SJSA1 (cell line): ENCODE data around the gene VENTX. TPM values are rescaled to one million over a fixed set of nuclear protein-coding genes. Genes with fewer than 3 reads are reported as not detected.
"Not testable (repeated sequence)": the region's sequence is repeated elsewhere in the genome, so short reads cannot be mapped to it uniquely, and the experiment has no call there.

Source experiments
- DNase-seq, 2 experiments: peaks; one replicate each; pipeline ENCODE4 v3.0.0-alpha.2; 2015 to 2020; ENCODE audit warnings: low spot score in 2 of 2, low read depth in 1 of 2
- H3K27ac ChIP-seq: fragments of 250-450 bp; sonication (Bioruptor Pico); 2 replicates; pipeline ENCODE4 v1.5.1; 2020; ENCODE audit warnings: mild to moderate bottlenecking, moderate library complexity
- H3K27me3 ChIP-seq: fragments of 250-450 bp; sonication (Bioruptor Pico); replicated peaks from 2 replicates; pipeline ENCODE4 v1.5.1; 2020; ENCODE audit warnings: mild to moderate bottlenecking, moderate library complexity
- H3K36me3 ChIP-seq: fragments of 250-450 bp; sonication (Bioruptor Pico); 2 replicates; pipeline ENCODE4 v1.5.1; 2020; ENCODE audit warnings: mild to moderate bottlenecking
- H3K4me1 ChIP-seq: fragments of 250-450 bp; sonication (Bioruptor Pico); replicated peaks from 2 replicates; pipeline ENCODE4 v1.6.1; 2021; ENCODE audit warnings: mild to moderate bottlenecking
- H3K4me3 ChIP-seq: fragments of 250-450 bp; sonication (Bioruptor Pico); 2 replicates; pipeline ENCODE4 v1.5.1; 2020; ENCODE audit warnings: mild to moderate bottlenecking
- H3K9me3 ChIP-seq: fragments of 250-450 bp; sonication (Bioruptor Pico); replicated peaks from 2 replicates; pipeline ENCODE4 v1.5.1; 2020; ENCODE audit warnings: mild to moderate bottlenecking
- total RNA-seq: library from RNA; depleted of rRNA; stranded (reverse); fragments of >200 nt; shearing (Covaris generic); gene quantifications from 2 replicates; pipeline ENCODE4 v1.2.3, GENCODE V29; 2014

VENTX gene
- total RNA-seq, 1 experiment from 2014 or later = not detected

DNA sequence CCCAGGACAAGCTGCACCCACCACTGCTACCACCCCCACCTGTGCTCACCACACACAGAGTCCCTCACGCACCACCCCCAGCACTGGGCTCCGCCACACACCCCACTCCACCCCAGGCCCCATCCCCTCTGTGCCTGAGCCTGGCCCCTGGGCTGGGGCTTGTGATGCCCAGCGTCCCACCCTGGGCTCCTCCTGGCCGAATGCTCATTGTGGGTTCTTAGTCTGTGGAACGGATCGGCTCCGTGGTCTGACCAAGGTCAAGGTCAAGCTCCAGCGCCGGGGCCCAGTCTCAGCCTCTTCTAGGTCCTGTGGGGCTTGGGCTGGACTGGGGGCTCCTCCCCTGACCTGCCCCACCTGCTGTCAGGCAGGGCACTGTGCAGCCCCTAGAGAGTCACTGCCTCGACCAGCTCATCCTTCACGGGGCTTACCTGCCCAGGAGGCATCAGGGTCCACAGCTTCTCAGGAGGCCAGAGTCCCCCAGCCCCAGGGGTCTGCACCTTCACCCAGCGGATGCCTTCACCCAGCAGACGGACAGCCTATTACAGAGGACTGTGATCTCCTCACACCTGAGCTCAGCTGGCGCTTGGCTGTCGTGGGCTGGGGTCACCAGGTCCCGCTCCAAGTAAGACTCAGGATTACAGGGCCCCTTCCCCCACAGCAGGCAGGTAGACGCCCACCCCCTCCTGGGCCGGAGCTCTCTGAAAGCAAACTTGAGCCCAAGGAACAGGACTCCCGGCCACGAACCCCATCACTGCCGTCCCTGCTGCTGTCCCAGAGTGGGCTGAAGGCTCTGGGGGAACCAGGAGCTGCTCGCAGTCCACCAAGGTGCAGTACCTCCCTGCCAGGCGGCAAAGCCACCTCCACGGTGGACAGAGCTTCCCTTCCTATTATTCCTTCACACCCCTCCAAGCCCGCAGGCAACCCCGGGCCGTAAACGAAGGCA lies 22.9 kb upstream of the VENTX start:
- Histone ChIP-seq H3K27me3 (no peaks in the 10 kb centered on the region; the same call in 1 of the 2 replicates), H3K36me3 (no peaks in the 10 kb centered on the region), H3K27ac (no peak overlapping the region), H3K4me3 (no peak overlapping the region), H3K9me3 (no peaks in the 10 kb centered on the region), H3K4me1 (no peaks in the 10 kb centered on the region)
- no peak for DNase-seq

DNA sequence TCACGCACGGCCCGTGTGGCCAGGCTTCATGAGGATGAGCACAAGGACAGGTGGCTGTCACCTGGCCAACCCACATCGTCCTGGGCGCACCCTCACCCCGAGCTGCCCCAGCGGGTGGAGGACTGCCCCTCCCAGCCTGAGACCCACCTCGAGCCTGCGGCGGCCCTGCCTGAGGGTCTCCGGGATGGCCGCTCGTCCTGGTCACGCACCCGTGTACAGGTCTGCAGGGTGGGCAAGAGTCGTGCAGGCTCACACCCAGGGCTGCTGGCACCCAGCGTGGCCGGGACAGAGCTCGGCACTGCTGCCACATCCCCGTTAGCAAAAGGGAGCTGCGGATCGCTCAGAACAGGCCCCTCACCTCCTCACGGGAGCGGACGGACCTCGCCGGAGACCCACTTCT lies 22.1 kb upstream of the VENTX start:
- no peaks in the 10 kb centered on the region for H3K9me3 ChIP-seq
- H3K27ac ChIP-seq = no peak overlapping the region

DNA sequence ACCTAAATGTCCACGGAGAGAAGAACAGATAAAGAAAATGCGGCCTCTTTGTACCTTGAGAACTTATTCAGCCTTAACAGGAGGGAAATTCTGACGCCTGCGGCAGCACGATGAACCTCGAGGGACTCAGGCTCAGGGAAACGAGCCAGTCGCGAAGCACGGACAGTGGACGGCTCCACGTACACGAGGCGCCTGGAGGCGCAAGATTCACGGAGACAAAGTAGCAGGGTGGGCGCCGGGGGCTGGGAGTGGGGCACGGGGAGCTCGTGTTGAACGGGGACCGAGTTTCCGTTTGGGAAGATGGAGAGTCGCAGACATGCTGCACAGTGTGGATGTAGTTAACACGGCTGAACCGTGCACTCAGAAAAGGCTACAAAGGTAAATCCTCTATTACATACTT lies 20.9 kb upstream of the VENTX start:
- no peak overlapping the region for H3K27ac ChIP-seq
- H3K4me1 ChIP-seq = no peaks in the 10 kb centered on the region
- H3K27me3 ChIP-seq = no peaks in the 10 kb centered on the region; the same call in 1 of the 2 replicates
- H3K9me3 ChIP-seq = no peaks in the 10 kb centered on the region
- DNase-seq = no peak
- no peaks in the 10 kb centered on the region for H3K36me3 ChIP-seq
- H3K4me3 ChIP-seq = no peak overlapping the region

More for the DNA sequence above, 22.1 kb upstream of the VENTX start:
- no peaks in the 10 kb centered on the region for H3K4me1 ChIP-seq
- H3K4me3 ChIP-seq = no peak overlapping the region
- H3K27me3 ChIP-seq = no peaks in the 10 kb centered on the region; the same call in 1 of the 2 replicates
- DNase-seq = no peak
- no peaks in the 10 kb centered on the region for H3K36me3 ChIP-seq

DNA sequence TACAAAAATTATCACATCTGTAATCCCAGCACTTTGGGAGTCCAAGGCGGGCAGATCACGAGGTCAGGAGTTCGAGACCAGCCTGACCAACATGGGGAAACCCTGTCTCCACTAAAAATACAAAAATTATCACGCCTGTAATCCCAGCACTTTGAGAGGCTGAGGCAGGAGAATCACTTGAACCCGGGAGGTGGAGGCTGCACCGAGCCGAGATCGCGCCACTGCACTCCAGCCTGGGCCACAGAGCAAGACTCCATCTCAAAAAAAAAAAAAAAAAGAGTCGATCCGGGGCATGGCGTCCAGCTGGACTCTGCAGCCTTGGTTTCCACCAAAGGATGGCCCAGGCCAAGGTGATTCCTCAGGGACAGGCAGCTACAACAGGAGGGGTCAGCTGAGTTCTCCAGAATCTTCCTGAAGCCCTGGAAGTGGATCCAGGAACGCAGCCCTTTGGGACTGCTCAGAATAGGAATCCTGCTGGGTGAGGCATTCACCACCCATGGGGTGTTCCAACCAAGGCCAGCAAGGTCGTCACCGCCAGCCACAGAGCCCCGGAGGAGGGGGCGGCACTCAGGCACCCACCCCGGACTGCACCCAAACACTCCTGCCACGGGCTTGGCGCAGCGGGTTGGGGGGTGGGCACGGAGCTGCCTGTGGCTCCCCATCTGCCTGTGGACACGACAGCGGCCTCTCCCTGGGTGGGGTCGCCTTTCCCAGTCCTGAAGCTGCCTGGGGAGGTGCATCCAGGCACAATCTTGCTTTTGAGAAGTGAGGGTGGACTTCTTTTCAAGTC lies 19.7 kb upstream of the VENTX start:
- no peak overlapping the region for H3K27ac ChIP-seq
- no peak for DNase-seq
- H3K4me1 ChIP-seq = no peaks in the 10 kb centered on the region
- H3K36me3 ChIP-seq = no peaks in the 10 kb centered on the region
- H3K9me3 ChIP-seq = no peaks in the 10 kb centered on the region
- H3K4me3 ChIP-seq = no peak overlapping the region
- no peaks in the 10 kb centered on the region for H3K27me3 ChIP-seq

DNA sequence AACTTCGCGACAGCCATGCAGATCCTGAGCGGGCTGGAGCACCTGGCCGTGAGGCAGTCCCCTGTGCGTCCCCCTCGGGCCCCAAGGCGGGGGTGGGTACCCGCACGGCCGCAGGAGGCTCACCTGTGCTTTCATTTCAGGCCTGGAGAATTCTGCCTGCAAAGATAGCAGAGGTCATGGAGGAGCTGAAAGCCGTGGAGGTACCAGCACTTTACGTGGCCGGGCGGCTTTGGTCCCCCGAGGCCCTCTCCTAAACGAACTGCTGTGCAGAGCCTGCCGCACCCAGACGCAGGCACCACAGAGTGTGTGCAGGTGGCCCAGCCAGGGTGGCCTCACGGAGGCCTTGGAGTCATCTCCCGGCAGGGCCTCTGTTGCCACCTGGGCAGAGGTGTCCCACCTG lies 18.8 kb upstream of the VENTX start:
- H3K4me1 ChIP-seq = no peaks in the 10 kb centered on the region
- no peaks in the 10 kb centered on the region for H3K36me3 ChIP-seq
- no peaks in the 10 kb centered on the region for H3K27me3 ChIP-seq
- no peak overlapping the region for H3K4me3 ChIP-seq
- H3K9me3 ChIP-seq = no peaks in the 10 kb centered on the region
- no peak for DNase-seq
- H3K27ac ChIP-seq = no peak overlapping the region

DNA sequence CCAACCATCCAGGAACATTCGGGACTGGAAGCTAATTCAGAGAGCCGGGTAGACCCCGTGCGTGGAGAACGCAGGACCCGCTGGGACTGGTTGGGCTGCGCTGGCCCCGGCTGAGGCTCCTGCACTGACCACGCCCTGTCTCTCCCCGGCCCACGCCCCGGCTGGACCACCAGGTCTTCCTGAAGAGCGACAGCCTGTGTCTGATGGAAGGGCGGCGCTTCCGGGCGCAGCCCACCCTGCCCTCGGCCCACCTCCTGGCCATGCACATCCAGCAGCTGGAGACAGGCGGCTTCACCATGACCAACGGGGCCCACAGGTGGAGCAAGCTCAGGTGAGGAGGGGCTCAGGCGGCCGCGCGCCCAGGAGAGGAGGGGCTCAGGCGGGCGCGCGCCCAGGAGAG lies 17.9 kb upstream of the VENTX start:
- H3K4me3 ChIP-seq = no peak overlapping the region
- H3K27me3 ChIP-seq = no peaks in the 10 kb centered on the region
- no peaks in the 10 kb centered on the region for H3K9me3 ChIP-seq
- DNase-seq = no peak
- H3K27ac ChIP-seq = no peak overlapping the region
- H3K4me1 ChIP-seq = no peaks in the 10 kb centered on the region
- no peaks in the 10 kb centered on the region for H3K36me3 ChIP-seq

DNA sequence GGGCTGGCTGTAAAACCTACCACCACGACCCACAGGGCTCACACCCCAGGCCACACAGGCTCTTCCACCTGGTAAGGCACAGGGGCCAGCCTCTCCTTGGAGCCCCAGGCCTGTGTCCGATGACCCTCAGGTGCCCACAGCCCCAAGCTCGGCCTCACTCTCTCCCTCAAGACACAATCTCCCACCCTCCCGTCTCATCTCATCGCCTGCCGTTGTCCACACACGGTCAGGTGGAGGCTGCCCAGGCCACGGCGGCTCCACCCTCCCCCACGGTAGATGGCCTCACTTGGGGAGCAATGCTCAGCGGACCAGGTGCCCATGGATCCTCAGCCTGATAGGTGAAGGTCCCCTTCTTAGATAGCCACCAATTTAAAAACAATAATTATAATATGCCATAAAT lies 16.3 kb upstream of the VENTX start:
- H3K36me3 ChIP-seq = no peaks in the 10 kb centered on the region
- DNase-seq = no peak
- 0 out of 2 replicates have a peak, but pooled peaks cover 1% of the 10 kb centered on the region for H3K27me3 ChIP-seq
- H3K4me1 ChIP-seq = no peaks in the 10 kb centered on the region
- no peak overlapping the region for H3K27ac ChIP-seq
- no peak overlapping the region for H3K4me3 ChIP-seq
- H3K9me3 ChIP-seq = no peaks in the 10 kb centered on the region

DNA sequence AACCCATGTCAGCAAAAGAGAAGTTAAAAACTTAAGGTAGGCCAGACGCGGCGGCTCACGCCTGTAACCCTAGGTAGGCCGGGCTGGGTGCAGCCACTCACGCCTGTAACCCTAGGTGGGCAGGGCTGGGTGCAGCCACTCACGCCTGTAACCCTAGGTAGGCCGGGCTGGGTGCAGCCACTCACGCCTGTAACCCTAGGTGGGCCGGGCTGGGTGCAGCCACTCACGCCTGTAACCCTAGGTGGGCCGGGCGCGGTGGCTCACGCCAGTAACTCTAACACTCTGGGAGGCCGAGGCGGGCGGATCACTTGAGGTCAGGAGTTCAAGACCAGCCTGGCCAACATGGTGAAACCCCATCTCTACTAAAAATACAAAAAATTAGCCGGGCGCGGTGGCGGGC lies 15.9 kb upstream of the VENTX start:
- not testable (repeated sequence) for H3K36me3 ChIP-seq, H3K4me1 ChIP-seq, H3K9me3 ChIP-seq, DNase-seq, H3K27me3 ChIP-seq, H3K27ac ChIP-seq, H3K4me3 ChIP-seq

DNA sequence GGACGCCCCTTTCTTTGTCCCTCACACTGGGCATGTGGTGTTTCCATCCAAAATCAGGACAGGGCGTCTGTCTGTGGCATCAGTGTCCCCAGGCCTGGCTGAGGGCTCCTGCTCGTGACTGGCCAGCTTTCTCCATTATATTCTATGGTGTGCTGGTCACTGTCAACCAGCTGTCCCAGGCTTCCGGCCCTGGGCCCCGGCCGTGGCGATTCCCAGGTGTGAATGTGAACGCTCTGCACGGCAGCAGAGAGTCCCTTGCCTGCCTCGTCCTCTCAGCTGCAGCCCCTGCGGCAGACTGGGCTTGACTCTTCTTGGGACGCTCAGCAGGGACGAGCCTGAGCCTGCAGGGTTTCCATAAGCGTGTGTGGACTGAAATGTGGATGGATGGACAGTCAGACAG lies 13.6 kb upstream of the VENTX start:
- Histone ChIP-seq H3K27ac (no peak overlapping the region), H3K4me3 (no peak overlapping the region), H3K27me3 (peaks cover 10% of the 10 kb centered on the region), H3K4me1 (no peaks in the 10 kb centered on the region), H3K36me3 (no peaks in the 10 kb centered on the region), H3K9me3 (no peaks in the 10 kb centered on the region)
- no peak for DNase-seq

DNA sequence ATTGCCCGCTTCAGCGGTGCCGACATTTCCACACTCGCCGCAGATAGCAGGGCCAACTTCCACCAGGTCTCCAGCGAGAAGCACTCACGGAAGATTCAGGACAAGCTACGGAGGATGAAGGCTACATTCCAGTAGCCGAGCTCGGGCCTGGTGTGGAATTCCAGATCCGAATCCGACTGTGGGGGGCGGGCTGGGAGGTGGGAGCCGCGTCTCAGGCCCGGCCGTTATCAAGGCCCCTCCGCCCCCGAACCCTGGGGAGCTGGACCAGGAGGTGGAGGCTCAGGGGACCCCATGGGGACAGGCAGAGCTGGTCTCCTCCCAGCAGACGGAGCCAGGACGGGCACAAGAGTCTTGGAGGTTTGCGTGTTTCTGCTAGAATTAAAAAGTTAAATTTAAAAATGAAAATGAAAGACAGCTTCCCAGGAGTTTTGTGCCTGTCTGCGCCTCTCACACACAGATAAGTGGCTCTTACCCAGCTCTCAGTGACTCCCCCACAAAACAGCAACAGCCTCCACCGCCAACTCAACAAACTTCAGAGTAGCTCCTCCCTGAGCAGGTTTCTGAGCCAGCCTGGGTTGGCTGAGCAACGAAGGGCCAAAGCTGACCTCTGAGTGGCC lies 12.8 kb upstream of the VENTX start:
- Histone ChIP-seq H3K4me1 (no peaks in the 10 kb centered on the region), H3K9me3 (no peaks in the 10 kb centered on the region), H3K27me3 (peaks cover 14% of the 10 kb centered on the region), H3K36me3 (no peaks in the 10 kb centered on the region), H3K27ac (no peak overlapping the region), H3K4me3 (no peak overlapping the region)
- DNase-seq = no peak

DNA sequence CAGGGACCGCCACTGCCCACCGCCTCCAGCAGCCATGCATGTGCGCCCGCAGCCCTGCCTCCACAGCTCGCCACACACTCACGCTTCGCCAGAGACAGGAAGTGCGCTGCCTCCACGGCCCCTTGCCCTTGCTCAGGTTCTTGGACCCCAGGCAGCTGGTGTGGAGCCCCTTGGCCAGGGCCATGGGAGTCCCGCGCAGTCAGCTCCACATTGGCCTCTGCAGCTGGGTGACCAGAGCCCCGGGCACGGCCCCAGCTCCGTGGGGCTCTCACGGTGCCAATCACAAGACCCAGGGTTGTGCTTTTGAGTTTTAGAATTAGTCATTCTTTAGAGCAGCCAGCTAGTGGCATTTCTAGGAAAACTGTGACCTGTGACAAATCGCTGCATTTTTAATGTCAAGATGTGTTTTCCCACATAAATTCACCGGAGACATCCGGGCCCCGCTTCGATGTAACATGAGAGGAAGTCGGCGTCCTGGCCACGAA lies 11.9 kb upstream of the VENTX start:
- Histone ChIP-seq H3K9me3 (no peaks in the 10 kb centered on the region), H3K4me3 (no peak overlapping the region), H3K4me1 (no peaks in the 10 kb centered on the region), H3K27me3 (peaks cover 19% of the 10 kb centered on the region), H3K27ac (no peak overlapping the region), H3K36me3 (no peaks in the 10 kb centered on the region)
- no peak for DNase-seq

DNA sequence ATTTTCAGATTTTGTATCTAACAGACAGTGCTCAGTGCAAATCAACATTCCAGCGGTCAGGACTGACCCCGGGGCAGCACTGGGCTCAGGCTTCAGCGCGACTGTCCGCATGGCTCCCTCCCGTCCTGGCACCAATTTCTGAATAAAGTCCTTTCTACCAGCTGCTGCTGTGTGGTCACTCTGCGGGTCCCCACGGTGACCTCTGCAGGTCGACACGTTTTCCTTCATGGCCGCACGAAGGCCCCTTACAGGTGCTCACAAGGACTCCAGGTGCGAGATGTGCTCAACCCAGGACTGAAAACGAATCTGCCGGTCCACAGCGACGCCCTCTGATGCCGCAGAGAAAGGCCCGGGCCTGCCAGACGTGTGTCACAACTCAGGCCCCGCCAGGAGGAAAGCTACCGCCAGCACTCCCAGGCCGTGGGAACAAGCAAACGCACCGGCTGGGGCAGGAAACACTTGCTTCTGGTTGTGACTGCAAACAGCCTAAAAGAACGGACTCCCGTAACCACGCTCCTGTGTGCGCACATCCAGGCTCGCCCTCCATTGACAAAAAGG lies 11.3 kb upstream of the VENTX start:
- Histone ChIP-seq H3K27me3 (peaks cover 23% of the 10 kb centered on the region), H3K4me3 (no peak overlapping the region), H3K4me1 (no peaks in the 10 kb centered on the region), H3K36me3 (no peaks in the 10 kb centered on the region), H3K9me3 (no peaks in the 10 kb centered on the region), H3K27ac (no peak overlapping the region)
- DNase-seq = no peak

DNA sequence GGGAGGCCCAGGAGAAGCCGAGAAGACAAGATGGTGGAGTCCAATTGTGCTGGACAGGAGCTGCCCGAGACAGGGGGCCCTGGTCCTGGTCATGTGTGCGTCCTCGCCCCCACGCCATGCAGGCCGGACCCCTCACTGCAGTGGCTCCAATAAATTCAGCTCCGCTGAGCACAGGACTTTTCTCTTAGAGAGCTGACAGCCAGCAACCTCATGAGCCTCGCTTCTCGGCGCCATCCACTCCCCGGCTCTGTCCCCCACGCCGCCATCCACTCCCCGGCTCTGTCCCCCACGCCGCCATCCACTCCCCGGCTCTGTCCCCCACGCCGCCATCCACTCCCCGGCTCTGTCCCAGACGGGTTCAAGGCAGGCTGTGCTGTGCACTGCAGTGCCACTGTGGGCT lies 10.4 kb upstream of the VENTX start:
- no peak for DNase-seq
- no peak overlapping the region for H3K4me3 ChIP-seq
- H3K9me3 ChIP-seq = no peaks in the 10 kb centered on the region
- peaks cover 33% of the 10 kb centered on the region for H3K27me3 ChIP-seq
- no peaks in the 10 kb centered on the region for H3K36me3 ChIP-seq
- H3K4me1 ChIP-seq = no peaks in the 10 kb centered on the region
- H3K27ac ChIP-seq = no peak overlapping the region
